Glomerular visceral epithelial cell (primary cell): ENCODE data around the gene C15orf62.

Source experiments
- DNase-seq: peaks from one replicate; pipeline ENCODE4 v3.0.0-alpha.2; 2016; ENCODE audit errors: extremely low spot score

C15orf62 gene

GRCh38 chr15:40769274-40770146, at the start of gene C15orf62:
C15orf62 (plus strand) TSS chr15:40769980; CDS start chr15:40770496, 516 bp downstream.
- DNase-seq: peak; percentile 99

DNA sequence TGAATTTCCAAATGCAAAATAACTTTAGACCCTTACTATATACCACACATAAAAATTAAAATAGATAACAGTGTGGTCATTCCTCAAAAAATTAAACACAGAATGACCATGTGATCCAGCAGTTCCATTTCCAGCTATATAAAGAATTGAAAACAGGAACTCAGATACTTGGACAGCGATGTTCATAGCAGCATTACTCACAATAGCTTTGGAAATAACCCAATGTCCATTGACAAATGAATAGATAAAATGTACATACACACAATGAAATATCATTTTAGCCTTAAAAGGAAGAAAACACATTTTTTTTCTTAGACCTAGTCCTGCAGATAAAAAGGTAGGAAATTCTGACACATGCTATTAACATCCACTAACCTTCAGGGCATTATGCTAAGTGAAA, 48.1 kb upstream of the C15orf62 start:
- DNase-seq: no peak

DNA sequence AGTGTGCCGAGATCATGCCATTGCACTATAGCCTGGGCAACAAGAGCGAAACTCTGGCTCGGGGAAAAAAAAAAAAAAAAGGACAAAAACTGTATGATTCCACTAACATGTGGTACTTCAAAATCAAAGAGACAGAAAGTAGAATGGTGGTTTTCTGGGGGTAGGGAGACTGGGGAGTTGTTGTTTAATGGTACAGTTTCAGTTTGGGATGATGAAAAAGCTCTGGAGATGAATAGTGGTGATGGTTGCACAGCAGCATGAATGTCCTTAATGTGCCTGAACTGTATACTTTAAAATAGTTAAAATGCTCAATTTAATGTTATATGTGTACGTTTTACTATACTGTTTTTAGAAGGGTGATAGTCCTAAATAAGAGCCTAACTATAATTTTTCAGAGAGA, 47.4 kb upstream of the C15orf62 start:
- DNase-seq: no peak

GRCh38 chr15:40722934-40723333, 46.8 kb upstream of the C15orf62 start:
- no peak for DNase-seq

DNA sequence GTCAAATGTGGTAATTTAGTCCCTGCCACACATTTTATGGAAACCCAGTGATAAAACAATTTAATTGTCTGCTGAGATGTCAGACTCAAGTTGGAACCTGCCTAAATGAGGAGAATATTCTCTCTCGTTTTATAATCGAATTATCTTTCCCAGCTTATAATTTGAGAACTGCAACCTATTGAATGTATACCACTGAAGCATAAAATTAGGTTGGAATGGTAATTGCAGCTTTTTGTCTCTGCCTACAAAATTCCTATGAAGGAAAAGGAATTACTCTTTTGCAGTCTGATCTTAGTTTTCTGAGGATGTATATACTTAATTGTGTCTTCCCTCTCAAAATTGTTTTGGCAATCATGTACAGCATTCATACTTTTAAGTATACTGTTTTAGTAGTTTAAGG, 45.9 kb upstream of the C15orf62 start:
- no peak for DNase-seq

- no peak for DNase-seq
These were observed 38.7 kb upstream of the C15orf62 start for GRCh38 chr15:40731034-40731433.

- DNase-seq: no peak
These were observed 33.2 kb upstream of the C15orf62 start for GRCh38 chr15:40736575-40736974.

DNA sequence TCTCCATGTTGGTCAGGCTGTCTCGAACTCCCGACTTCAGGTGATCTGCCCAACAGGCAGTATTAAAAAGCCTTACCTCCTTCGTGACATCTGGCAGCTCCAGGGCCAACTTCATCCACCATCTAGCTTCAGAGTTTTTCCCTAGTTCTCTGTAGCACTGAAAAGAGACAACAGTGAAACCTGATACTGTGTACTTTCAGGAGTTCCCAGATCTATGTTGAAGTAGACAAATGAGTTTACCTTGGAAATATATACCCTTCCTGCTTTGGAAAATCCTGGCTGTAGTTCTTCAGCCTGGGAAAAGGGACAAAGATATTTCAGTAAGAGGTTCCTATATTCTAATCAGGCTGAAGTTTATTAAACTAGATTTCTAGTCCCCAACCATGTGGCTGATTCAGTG, 32.7 kb upstream of the C15orf62 start:
- no peak for DNase-seq

GRCh38 chr15:40739047-40739446, 30.7 kb upstream of the C15orf62 start:
- no peak for DNase-seq

DNA sequence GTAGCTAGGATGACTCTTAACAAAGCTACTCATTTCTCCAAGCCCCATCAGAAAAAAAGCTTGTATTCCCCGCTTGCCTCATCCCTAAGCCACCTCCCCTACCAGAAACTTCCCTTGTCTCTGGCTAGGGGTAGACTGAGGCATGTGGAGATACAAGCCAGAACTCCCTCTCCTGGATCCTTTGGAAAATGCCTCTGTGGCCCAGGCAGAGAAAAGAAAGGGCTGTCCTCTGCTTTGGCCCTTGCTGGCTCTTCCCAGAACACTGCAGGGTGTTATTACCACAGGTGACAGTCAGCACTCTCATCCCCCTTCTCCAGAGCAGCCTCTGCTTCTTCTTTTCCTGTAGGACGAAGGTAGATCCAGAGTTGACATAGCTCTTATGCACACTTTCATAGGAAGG, 29.9 kb upstream of the C15orf62 start:
- DNase-seq: no peak

DNA sequence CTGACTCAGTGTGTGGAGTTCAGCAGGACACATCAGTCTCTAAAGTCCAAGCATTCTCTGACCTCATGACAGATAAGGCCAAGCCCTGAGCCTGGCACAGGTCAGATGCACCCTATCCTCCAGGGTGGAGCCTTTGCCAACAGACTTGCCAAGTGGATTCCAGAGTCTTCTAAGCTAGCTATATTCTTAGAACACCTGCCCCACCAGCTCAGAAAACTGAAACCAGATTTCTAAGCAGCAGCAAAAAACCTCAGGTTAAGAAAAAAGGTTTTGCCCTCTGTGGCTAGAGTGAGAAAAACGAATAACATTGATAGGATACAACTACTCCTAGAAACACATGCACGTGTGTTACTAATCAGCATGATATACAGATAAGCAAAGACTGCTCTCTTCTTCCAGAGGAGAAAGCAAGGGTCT, 26.3 kb upstream of the C15orf62 start:
- DNase-seq: no peak

DNA sequence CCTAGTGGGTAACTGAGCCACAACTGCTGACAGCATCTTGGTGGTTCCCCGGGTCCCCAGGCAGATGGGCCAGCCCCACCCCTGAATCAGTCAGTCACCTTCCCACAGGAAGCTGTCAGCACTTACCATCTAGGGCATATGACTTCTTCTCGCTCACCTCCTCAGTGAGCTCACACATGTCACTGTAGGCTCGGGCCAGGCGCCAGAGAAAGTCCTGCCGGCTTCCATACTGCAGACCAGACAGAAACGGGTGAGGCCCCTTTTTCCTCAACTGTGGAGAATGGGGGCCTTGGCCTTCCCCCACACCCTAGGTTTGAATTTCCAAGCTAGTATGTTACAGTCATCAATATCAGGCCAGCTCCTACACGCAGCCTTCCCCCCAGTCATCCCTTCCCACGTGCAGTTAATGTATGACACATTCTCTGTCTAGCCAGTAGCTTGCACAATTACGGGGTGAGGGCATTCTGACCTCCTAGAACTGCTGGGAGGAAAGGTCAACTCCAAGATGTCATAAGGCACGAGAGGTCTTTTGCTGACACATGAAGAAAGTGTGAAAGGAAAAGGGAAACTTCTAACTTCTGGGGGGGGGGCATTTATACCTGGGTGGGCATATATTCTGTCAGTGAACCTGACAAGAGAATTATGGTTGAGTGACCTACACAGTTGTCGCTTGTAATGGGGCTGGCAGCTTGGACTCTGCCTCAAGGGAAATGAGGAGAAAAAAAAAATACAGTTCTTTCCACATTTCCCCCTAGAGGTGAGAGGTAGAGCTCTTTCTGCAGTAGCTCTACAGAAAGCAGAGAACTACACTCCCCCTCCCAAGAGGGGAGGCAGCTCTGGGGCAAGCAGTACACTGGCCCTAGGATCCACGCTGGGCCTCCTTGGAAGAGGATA, 25.6 kb upstream of the C15orf62 start:
- DNase-seq: peak; percentile 68

DNA sequence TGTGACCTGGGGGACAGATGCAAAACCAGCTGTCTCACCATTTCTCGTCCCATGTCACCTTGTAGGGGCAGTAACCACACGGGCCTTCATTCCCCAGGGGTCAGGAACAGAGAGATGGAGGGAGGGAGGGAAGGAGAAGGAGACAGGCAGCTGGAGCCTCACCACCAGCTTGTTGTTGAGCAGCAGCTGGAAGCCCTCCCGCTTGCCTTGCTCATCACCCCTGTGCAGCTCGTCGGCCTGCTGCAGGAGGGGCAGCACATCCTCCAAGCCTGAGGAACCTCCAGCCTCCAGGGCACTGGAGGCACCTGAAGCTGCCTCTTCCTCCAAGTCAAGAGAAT, 25.0 kb upstream of the C15orf62 start:
- DNase-seq: no peak

- no peak for DNase-seq
These were observed 22.8 kb upstream of the C15orf62 start for GRCh38 chr15:40746916-40747418.

DNA sequence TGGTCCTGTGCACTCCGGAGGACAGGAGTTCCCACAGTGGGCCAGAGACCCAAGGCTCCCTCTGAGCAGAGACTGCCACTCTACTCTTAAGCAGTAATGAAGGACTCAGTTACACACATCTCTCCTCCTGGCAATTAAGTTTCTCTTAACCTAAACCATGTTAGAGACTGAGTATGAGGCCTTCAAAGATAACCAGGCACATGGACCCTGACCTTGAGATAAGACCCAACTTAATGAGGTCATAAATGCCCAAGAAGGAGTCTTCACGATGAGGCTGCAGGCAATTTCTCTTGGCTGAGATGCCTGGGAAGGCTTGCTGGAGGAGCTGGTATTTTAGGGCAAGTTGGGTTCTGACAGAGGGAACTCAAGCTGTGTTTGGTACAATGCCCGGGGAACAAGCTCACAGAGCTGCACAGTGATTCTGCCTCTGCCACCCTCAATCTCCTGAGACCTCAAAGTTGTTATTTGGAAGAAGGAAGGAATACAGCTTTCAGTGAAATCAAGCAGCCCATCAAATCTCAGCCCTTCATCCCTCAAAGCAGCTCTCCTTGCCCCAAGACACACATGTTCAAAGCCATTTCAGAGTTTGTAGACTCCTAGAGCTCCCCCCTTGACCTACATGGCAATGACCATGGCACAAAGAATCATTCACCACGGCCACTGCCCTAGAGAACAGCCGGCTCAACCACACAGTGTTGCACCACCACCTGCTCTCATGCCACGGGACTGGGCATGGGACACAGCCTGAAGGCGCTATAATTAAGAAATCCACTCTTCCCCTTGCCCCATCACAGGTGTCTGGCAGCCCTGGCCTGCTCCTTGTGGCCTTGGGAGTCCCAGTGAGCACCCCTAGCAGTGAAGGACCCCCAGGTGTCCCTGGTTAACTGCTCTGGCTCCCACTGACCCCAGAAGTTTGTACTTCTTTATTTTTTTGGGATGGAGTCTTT, 21.8 kb upstream of the C15orf62 start:
- DNase-seq: no peak

- DNase-seq: no peak
These were observed 20.6 kb upstream of the C15orf62 start for GRCh38 chr15:40749151-40749630.

- DNase-seq: no peak
These were observed 18.9 kb upstream of the C15orf62 start for GRCh38 chr15:40750885-40751284.

GRCh38 chr15:40751745-40752144, 18.0 kb upstream of the C15orf62 start:
- no peak for DNase-seq

DNA sequence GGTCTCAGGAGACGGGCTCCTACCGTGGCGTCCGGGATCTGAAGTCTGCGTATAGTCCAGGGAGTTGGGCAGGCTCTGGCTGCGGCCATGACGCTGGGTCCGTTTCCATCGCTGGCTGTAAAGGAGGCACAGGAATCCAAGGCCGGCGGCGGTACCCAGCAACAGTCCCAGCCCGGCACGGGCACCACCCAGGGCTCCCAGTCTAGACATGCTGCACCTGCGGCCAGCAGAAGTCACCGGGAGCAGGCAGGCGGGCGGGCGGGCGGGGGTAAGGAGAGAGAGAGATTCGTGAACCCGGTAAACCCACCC, 15.3 kb upstream of the C15orf62 start:
- no peak for DNase-seq

- peak; percentile 95 for DNase-seq
These were observed 14.6 kb upstream of the C15orf62 start, which contains the start of gene RMDN3 for GRCh38 chr15:40754883-40755811. RMDN3 (minus strand) TSS chr15:40755254; CDS start chr15:40754783, 471 bp downstream.
